Muscle layer of colon (tissue), 2 donors: ENCODE data around the gene MRPL28.
"Not testable (repeated sequence)": the region's sequence is repeated elsewhere in the genome, so short reads cannot be mapped to it uniquely, and the experiment has no call there.

Source experiments
- H3K27ac ChIP-seq: one replicate; pipeline ENCODE4 v1.7.0; 2013; ENCODE audit warnings: low read depth, mild to moderate bottlenecking, low read length, moderate library complexity
- H3K27me3 ChIP-seq, 2 donors: one replicate each; pipeline ENCODE4 v1.7.0; 2013; ENCODE audit warnings: low read length in 2 of 2, mild to moderate bottlenecking in 2 of 2; ENCODE audit not compliant: insufficient read depth in 2 of 2, control insufficient read depth in 1 of 2
- H3K36me3 ChIP-seq: one replicate; pipeline ENCODE4 v1.7.0; 2013; ENCODE audit warnings: mild to moderate bottlenecking, low read length; ENCODE audit not compliant: insufficient read depth
- H3K4me1 ChIP-seq: one replicate; pipeline ENCODE4 v1.7.0; 2013; ENCODE audit warnings: mild to moderate bottlenecking, low read length; ENCODE audit not compliant: insufficient read depth
- H3K4me3 ChIP-seq, 2 donors: one replicate each; pipeline ENCODE4 v1.7.0; 2013; ENCODE audit warnings: low read length in 2 of 2, low read depth in 1 of 2, mild to moderate bottlenecking in 1 of 2, moderate library complexity in 1 of 2
- H3K9ac ChIP-seq: one replicate; pipeline ENCODE4 v1.7.0; 2013; ENCODE audit warnings: low read length
- H3K9me3 ChIP-seq: one replicate; pipeline ENCODE4 v1.7.0; 2013; ENCODE audit warnings: mild to moderate bottlenecking, low read length
- donor health status: abdominal sarcoma.
- donor health status: Adenocarcinoma of cecum.

The MRPL28 gene

GRCh38 chr16:386641-387156, 16.4 kb upstream of the MRPL28 start:
- H3K36me3 ChIP-seq: no peaks in the 10 kb centered on the region
- no peak overlapping the region for H3K9ac ChIP-seq
- no peak overlapping the region for H3K4me3 ChIP-seq
- no peaks in the 10 kb centered on the region for H3K27me3 ChIP-seq
- peaks cover 41% of the 10 kb centered on the region for H3K4me1 ChIP-seq
- H3K27ac ChIP-seq: peak overlapping the region; percentile 16
- no peaks in the 10 kb centered on the region for H3K9me3 ChIP-seq

DNA sequence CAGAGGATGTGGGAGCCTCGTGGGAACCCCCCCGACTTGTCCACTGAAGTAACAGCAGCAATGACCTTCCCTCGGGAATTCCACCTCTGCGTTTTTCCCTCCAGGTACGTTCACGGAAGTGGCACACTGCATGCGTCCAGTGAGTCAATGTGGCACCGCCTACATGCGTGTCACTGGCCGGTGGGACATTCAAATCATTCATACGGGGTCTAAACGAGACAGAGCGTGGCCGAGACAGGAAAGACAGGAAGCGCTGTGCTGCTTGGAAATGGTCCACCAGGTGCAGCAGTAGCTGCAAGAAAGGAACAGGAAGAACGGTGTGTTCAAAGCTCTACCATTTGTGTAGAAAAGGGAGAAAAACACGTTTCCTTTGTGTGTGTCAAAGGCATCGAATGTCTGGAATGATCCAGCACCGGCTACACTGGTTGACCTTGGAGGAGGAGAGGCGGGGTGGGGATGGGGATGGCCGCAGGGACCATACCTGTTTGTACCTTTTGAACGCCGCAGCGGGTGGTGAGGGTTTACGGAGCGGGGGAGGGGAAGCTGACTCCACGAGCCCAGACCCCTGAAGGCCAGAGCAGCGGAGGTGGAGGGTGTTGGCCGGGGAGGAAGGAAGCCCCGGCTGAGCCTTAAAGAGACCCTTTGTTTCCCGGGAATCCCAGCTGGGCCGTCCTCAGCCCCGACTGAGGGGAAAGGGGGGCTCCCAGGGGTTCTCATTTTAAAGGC, 13.2 kb upstream of the MRPL28 start:
- H3K4me3 ChIP-seq: peak overlapping the region in 1 of 2 donors; percentile 83
- no peaks in the 10 kb centered on the region for H3K36me3 ChIP-seq
- no peaks in the 10 kb centered on the region for H3K9me3 ChIP-seq
- H3K4me1 ChIP-seq: peaks cover 44% of the 10 kb centered on the region
- no peaks in the 10 kb centered on the region for H3K27me3 ChIP-seq
- H3K27ac ChIP-seq: peak overlapping the region; percentile 12
- H3K9ac ChIP-seq: peak overlapping the region; percentile 39

DNA sequence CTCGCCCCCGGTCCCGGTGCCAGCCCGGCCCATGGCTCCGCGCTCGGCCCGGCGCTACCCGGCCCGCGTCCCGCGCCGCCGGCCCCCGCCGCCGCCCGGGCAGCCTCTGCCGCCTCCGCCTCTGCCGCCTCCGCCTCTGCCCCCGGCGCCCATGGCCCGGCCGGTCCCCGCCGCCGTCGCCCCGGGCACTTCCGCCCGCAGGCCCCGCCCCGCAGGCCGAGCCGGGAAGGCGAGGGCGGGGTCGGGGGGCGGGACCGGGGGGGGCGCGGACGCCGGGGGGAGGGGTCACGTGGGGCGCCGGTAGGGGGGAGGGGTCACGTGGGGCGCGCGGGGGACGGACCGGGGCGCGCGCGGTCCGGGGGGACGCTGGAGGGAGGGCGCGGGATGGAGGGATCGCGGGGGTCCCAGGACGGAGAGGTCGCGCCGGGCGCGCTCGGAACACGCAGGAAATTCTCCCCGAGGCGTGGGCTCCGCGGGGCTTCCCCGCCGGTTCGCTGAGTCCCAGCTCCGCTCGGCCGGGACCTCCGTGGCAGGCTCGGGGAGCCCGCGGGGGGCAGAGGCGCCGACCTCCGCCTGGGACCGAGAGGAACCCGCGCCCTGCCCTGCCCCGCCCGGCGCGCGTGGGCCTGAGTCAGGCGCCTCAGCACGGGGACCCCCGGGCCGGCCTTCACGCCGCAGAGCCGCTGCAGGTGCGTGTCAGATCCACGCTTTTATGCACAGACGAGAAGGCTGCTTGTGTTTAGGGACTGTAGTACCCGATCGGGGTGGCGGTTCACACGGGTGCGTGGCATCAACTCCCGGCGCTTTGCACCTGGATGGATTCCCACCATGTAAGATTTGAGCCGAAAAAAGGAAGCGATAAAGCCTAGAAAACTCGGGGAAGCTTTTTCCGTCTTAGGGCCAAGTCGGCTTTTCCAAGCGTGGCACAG, 11.7 kb upstream of the MRPL28 start, which contains the start of gene PGAP6:
TSS of gene PGAP6 (minus strand) at position 190 of the 929 bp plus-strand sequence. CDS start at position 33, 157 bp downstream.
- Histone ChIP-seq H3K27me3 (no peaks in the 10 kb centered on the region), H3K9ac (peak within 1 kb of the TSS; percentile 39), H3K4me3 (peak within 1 kb of the TSS; percentile 83 to 92), H3K9me3 (no peaks in the 10 kb centered on the region), H3K27ac (peak within 1 kb of the TSS; percentile 82), H3K36me3 (no peaks in the 10 kb centered on the region), H3K4me1 (peaks cover 33% of the 10 kb centered on the region)

GRCh38 chr16:381012-381788, 10.9 kb upstream of the MRPL28 start:
- H3K27ac ChIP-seq: peak overlapping the region; percentile 47
- peaks cover 30% of the 10 kb centered on the region for H3K4me1 ChIP-seq
- no peak overlapping the region for H3K9ac ChIP-seq
- H3K4me3 ChIP-seq: peak overlapping the region; percentile 52 to 55
- H3K27me3 ChIP-seq: no peaks in the 10 kb centered on the region
- H3K9me3 ChIP-seq: no peaks in the 10 kb centered on the region
- H3K36me3 ChIP-seq: peaks cover 7% of the 10 kb centered on the region

DNA sequence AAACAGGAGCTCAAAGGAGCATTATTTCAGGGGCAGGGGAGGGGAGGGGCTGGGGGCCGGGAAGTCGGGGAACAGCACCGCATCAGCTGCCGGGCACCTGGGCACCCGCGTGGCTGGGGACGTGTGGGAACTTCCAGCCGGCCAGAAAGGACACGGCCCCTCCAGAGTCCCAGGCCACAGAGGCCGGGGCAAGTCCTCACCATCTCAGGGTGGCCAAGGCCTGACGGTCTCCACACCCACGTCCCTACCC, 10.3 kb upstream of the MRPL28 start:
- no peaks in the 10 kb centered on the region for H3K9me3 ChIP-seq
- H3K27ac ChIP-seq: peak overlapping the region; percentile 47
- H3K4me1 ChIP-seq: peaks cover 26% of the 10 kb centered on the region
- H3K9ac ChIP-seq: no peak overlapping the region
- peaks cover 10% of the 10 kb centered on the region for H3K36me3 ChIP-seq
- H3K27me3 ChIP-seq: no peaks in the 10 kb centered on the region
- H3K4me3 ChIP-seq: peak overlapping the region; percentile 52 to 55

DNA sequence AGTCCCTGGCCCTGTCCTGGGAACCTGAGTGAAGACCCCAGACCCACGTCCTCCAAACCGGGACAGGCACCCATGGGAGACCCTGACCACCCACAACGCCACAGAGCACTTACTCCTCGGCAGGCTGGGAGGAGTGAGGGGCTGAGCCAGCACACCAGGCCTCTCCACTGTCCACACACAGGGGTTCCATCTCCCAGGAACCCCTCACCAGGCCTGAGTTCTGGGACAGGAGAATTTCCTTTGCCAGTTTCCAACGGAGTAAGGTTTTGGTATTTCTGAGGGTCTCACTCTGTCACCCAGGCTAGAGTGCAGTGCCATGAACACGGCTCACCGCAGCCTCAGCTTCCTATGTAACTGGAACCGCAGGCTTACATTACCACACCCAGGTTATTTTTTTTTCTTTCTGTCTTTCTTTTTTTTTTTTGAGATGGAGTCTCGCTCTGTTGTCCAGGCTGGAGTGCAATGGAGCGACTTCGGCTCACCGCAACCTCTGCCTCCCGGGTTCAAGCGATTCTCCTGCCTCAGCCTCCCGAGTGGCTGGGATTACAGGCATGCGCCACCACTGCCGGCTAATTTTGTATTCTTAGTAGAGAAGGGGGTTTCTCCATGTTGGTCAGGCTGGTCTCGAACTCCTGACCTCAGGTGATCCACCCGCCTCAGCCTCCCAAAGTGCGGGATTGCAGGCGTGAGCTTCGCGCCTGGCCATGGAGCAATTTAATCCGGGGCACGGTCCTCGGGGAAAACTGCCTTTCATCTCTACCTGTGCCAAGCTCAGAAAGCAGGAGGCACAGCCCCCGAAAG, 9.8 kb upstream of the MRPL28 start:
- peaks cover 10% of the 10 kb centered on the region for H3K36me3 ChIP-seq
- H3K4me1 ChIP-seq: peaks cover 26% of the 10 kb centered on the region
- no peak overlapping the region for H3K27ac ChIP-seq
- H3K4me3 ChIP-seq: peak overlapping the region in 1 of 2 donors; percentile 52
- H3K27me3 ChIP-seq: no peaks in the 10 kb centered on the region
- no peaks in the 10 kb centered on the region for H3K9me3 ChIP-seq
- H3K9ac ChIP-seq: no peak overlapping the region

GRCh38 chr16:379183-379960, 9.0 kb upstream of the MRPL28 start:
- no peak overlapping the region for H3K27ac ChIP-seq
- H3K4me1 ChIP-seq: peaks cover 26% of the 10 kb centered on the region
- no peak overlapping the region for H3K9ac ChIP-seq
- peaks cover 17% of the 10 kb centered on the region for H3K36me3 ChIP-seq
- H3K27me3 ChIP-seq: no peaks in the 10 kb centered on the region
- no peaks in the 10 kb centered on the region for H3K9me3 ChIP-seq
- no peak overlapping the region for H3K4me3 ChIP-seq

DNA sequence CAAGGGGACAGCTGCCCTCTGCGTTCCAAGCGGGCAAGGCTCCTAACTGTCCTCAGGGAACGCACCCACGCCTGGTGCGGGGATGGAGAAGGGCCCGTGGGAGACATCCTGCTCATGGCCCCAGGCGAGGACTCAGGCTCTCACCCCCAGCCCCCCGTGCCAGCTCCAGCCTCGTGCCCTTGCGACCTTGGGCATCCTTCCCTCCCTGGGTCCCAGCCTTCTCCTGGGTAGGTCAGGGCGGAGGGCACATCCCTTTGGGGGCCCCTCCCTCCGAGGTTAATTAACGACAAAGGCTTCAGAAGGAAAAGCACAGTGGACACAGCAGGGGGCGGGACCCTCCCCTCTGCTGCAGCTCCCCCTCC, 8.5 kb upstream of the MRPL28 start:
- H3K9ac ChIP-seq: no peak overlapping the region
- H3K4me1 ChIP-seq: peaks cover 25% of the 10 kb centered on the region
- H3K27me3 ChIP-seq: no peaks in the 10 kb centered on the region
- H3K36me3 ChIP-seq: peaks cover 18% of the 10 kb centered on the region
- H3K27ac ChIP-seq: no peak overlapping the region
- H3K9me3 ChIP-seq: no peaks in the 10 kb centered on the region
- H3K4me3 ChIP-seq: no peak overlapping the region

GRCh38 chr16:378113-378820, 7.9 kb upstream of the MRPL28 start:
- not testable (repeated sequence) for H3K27ac ChIP-seq, H3K9ac ChIP-seq, H3K9me3 ChIP-seq, H3K27me3 ChIP-seq, H3K4me3 ChIP-seq
- Histone ChIP-seq H3K36me3 (peaks cover 18% of the 10 kb centered on the region), H3K4me1 (peaks cover 20% of the 10 kb centered on the region)
